OCI-LY7 (cell line): Measurements from ENCODE around the gene PWWP2B.
A peak's percentile ranks its signal among the peaks of the same experiment; 100 is the strongest.

Experiments used
- CTCF ChIP-seq: fragments of 200-600 bp; sonication (generic); conservative IDR thresholded peaks from 2 replicates; pipeline ENCODE4 v1.5.1; 2014; ENCODE audit warnings: mild to moderate bottlenecking, antibody characterized with exemption, low read length, moderate library complexity, mixed read lengths
- EZH2phosphoT487 ChIP-seq: fragments of 200-600 bp; sonication (generic); IDR thresholded peaks from 2 replicates; pipeline ENCODE4 v1.6.1; 2018; ENCODE audit warnings: low read depth, borderline replicate concordance, mild to moderate bottlenecking, mixed run types, antibody characterized with exemption, low read length, moderate library complexity, mixed read lengths

GRCh38 chr10:132463333-132464255, 66.6 kb downstream of the PWWP2B start:
- TF ChIP-seq CTCF (peak; percentile 29; the same call in 1 of the 2 replicates), EZH2phosphoT487 (no peak)
